ENCODE results near the gene CHST13.

The CHST13 gene

GRCh38 chr3:126536126-126536525 lies 12.2 kb downstream of the CHST13 start:
- H3K27ac ChIP-seq = no peak overlapping the region
- TF ChIP-seq CTCF (conservative IDR thresholded peaks at IDR 0.05) = no peak

- no peak for TF ChIP-seq CTCF (conservative IDR thresholded peaks at IDR 0.05)
- no peak overlapping the region for H3K27ac ChIP-seq
These were observed 13.3 kb downstream of the CHST13 start for GRCh38 chr3:126537116-126537729.

- TF ChIP-seq CTCF (conservative IDR thresholded peaks at IDR 0.05) = no peak
- H3K27ac ChIP-seq = no peak overlapping the region
These were observed 13.9 kb downstream of the CHST13 start for GRCh38 chr3:126537730-126538281.

GRCh38 chr3:126538316-126538715 lies 14.4 kb downstream of the CHST13 start:
- H3K27ac ChIP-seq = no peak overlapping the region
- no peak for TF ChIP-seq CTCF (conservative IDR thresholded peaks at IDR 0.05)

- TF ChIP-seq CTCF (conservative IDR thresholded peaks at IDR 0.05) = no peak
- no peak overlapping the region for H3K27ac ChIP-seq
These were observed 15.0 kb downstream of the CHST13 start for GRCh38 chr3:126538966-126539365.

GRCh38 chr3:126539558-126540250 lies 15.7 kb downstream of the CHST13 start:
- TF ChIP-seq CTCF (conservative IDR thresholded peaks at IDR 0.05) = no peak
- no peak overlapping the region for H3K27ac ChIP-seq

GRCh38 chr3:126540342-126540849 lies 16.4 kb downstream of the CHST13 start:
- no peak overlapping the region for H3K27ac ChIP-seq
- no peak for TF ChIP-seq CTCF (conservative IDR thresholded peaks at IDR 0.05)
